ENCODE results near the gene PHOX2B. TPM values are rescaled to one million over a fixed set of nuclear protein-coding genes. Genes with fewer than 3 reads are reported as not detected.

PHOX2B gene
- total and polyA plus RNA-seq, 2 of the 4 experiments (the other 2 are of a cell fraction), result not detected

DNA sequence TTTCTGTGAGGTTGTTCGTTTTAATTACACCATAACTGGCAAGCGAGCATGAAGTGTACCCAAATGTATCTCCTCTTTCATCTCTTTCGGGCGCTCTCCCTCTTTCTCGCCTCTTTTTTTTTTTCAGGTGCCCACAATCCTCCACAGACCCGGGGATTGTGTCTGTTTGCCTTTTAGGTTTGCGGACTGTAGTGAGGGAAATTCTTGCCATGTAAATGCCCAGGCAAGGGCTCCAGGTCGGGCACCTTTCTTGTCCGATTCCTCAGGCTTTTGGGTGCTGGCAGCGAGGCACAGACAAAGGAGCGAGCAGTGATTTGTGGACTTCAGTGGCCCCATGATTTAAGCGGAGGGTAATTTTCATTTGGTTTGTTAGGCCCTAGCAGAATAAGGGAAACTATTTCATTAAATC, 1.1 kb upstream of the PHOX2B start:
- Histone ChIP-seq H3K79me1 (ENCODE audit: low read depth in 1 of 2, low read length in 2 of 2) (no peaks in the 10 kb centered on the region), H3K9ac (ENCODE audit: low read depth, low read length) (no peak overlapping the region), H3K27me3 (ENCODE audit: control insufficient read depth, insufficient read depth, low read length) (peaks cover 94% of the 10 kb centered on the region), H4K91ac (ENCODE audit: insufficient read depth, low read depth, low read length) (no peak overlapping the region), H3K4me2 (ENCODE audit: low read depth, low read length) (no peak overlapping the region), H3K23ac (ENCODE audit: low read depth, low read length) (no peak overlapping the region), H3K27ac (ENCODE audit: insufficient read depth, low read length) (no peak overlapping the region), H2AFZ (replicated peaks; ENCODE audit: low read length, poor library complexity) (no peak overlapping the region), H4K20me1 (ENCODE audit: insufficient read depth, low read length) (peaks cover 6% of the 10 kb centered on the region; the same call in 1 of the 2 replicates), H2BK15ac (ENCODE audit: low read depth, low read length) (no peak overlapping the region), H2AK5ac (ENCODE audit: low read depth, low read length) (no peak overlapping the region), H3K36me3 (ENCODE audit: control insufficient read depth, insufficient read depth, low read length) (no peaks in the 10 kb centered on the region), H2BK20ac (ENCODE audit: low read depth, low read length) (no peak overlapping the region), H3K4me3 (ENCODE audit: insufficient read depth, low read depth, low read length) (no peak overlapping the region), H3K9me3 (ENCODE audit: control insufficient read depth, insufficient read depth, low read length) (peaks cover 25% of the 10 kb centered on the region), H3K9me1 (ENCODE audit: insufficient read depth, low read length) (no peaks in the 10 kb centered on the region), H3K4me1 (ENCODE audit: control insufficient read depth, insufficient read depth, low read length) (no peaks in the 10 kb centered on the region; the same call in 1 of the 2 replicates), H2AK9ac (replicated peaks; ENCODE audit: low read depth, low read length, poor library complexity) (no peak overlapping the region), H2BK120ac (ENCODE audit: low read depth, low read length) (no peak overlapping the region), H3K14ac (replicated peaks; ENCODE audit: low read depth, low read length) (no peak overlapping the region), H3K18ac (ENCODE audit: low read depth, low read length) (no peak overlapping the region), H2BK5ac (ENCODE audit: low read depth, low read length, poor library complexity, severe bottlenecking) (no peak overlapping the region), H3K56ac (ENCODE audit: extremely low read depth, insufficient read depth, low read length) (no peak overlapping the region), H3K4ac (ENCODE audit: low read depth, low read length) (no peak overlapping the region), H4K8ac (ENCODE audit: low read depth in 2 of 2, low read length in 2 of 2) (no peak overlapping the region), H4K5ac (ENCODE audit: low read depth, low read length) (no peak overlapping the region)
- in situ Hi-C loops (cut with MboI; ENCODE audit: low sequenced_read_pairs), result no loop called here
- POLR2A ChIA-PET (ENCODE audit: unreplicated experiment), result no interaction called here
- TF ChIP-seq, protein P1, sequence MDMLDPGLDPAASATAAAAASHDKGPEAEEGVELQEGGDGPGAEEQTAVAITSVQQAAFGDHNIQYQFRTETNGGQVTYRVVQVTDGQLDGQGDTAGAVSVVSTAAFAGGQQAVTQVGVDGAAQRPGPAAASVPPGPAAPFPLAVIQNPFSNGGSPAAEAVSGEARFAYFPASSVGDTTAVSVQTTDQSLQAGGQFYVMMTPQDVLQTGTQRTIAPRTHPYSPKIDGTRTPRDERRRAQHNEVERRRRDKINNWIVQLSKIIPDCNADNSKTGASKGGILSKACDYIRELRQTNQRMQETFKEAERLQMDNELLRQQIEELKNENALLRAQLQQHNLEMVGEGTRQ (IDR thresholded peaks at IDR 0.05; ENCODE audit: low read depth, low read length), result no peak
- TF ChIP-seq MXI1 (IDR thresholded peaks at IDR 0.05; ENCODE audit: borderline replicate concordance, low read depth, low read length) (no peak), CEBPB (IDR thresholded peaks at IDR 0.05; ENCODE audit: low read depth, low read length) (no peak), FOS (IDR thresholded peaks at IDR 0.05; ENCODE audit: low read depth, low read length) (no peak), SMC3 (IDR thresholded peaks at IDR 0.05; ENCODE audit: low read depth, low read length) (no peak), RCOR1 (IDR thresholded peaks at IDR 0.05; ENCODE audit: insufficient replicate concordance, low read length) (no peak), NFE2L2 (IDR thresholded peaks at IDR 0.05; ENCODE audit: low read depth, low read length) (no peak), MAZ (IDR thresholded peaks at IDR 0.05; ENCODE audit: borderline replicate concordance, low read depth, low read length) (no peak), POLR2A (IDR thresholded peaks at IDR 0.05; ENCODE audit: low read depth, low read length) (no peak), CHD1 (IDR thresholded peaks at IDR 0.05; ENCODE audit: low read depth, low read length) (no peak), BHLHE40 (IDR thresholded peaks at IDR 0.05; ENCODE audit: low read depth, low read length) (no peak), MAFK (IDR thresholded peaks at IDR 0.05; ENCODE audit: low read depth, low read length) (no peak), RAD21 (IDR thresholded peaks at IDR 0.05; ENCODE audit: low read length) (no peak), RFX5 (IDR thresholded peaks at IDR 0.05; ENCODE audit: low read depth, low read length) (no peak)
- TF ChIP-seq, protein P2, sequence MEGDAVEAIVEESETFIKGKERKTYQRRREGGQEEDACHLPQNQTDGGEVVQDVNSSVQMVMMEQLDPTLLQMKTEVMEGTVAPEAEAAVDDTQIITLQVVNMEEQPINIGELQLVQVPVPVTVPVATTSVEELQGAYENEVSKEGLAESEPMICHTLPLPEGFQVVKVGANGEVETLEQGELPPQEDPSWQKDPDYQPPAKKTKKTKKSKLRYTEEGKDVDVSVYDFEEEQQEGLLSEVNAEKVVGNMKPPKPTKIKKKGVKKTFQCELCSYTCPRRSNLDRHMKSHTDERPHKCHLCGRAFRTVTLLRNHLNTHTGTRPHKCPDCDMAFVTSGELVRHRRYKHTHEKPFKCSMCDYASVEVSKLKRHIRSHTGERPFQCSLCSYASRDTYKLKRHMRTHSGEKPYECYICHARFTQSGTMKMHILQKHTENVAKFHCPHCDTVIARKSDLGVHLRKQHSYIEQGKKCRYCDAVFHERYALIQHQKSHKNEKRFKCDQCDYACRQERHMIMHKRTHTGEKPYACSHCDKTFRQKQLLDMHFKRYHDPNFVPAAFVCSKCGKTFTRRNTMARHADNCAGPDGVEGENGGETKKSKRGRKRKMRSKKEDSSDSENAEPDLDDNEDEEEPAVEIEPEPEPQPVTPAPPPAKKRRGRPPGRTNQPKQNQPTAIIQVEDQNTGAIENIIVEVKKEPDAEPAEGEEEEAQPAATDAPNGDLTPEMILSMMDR (conservative IDR thresholded peaks at IDR 0.05; ENCODE audit: low read depth, low read length), result no peak
- TF ChIP-seq, protein P3, sequence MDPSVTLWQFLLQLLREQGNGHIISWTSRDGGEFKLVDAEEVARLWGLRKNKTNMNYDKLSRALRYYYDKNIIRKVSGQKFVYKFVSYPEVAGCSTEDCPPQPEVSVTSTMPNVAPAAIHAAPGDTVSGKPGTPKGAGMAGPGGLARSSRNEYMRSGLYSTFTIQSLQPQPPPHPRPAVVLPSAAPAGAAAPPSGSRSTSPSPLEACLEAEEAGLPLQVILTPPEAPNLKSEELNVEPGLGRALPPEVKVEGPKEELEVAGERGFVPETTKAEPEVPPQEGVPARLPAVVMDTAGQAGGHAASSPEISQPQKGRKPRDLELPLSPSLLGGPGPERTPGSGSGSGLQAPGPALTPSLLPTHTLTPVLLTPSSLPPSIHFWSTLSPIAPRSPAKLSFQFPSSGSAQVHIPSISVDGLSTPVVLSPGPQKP (IDR thresholded peaks at IDR 0.05; ENCODE audit: borderline replicate concordance, low read depth, low read length), result no peak
- no peak for ATAC-seq (ENCODE audit: low read depth)
- CTCF ChIA-PET, result no interaction called here
- no peak for DNase-seq
- WGBS, 2 experiments (ENCODE audit: extremely low coverage in 2 of 2, insufficient read length in 1 of 2), result no CpG with 5 or more reads among the region's 12 CpGs
- intact Hi-C loops (cut with micrococcal nuclease), result no loop called here
- BruUV-seq (replicated peaks), result no TSS peak
- dilution Hi-C loops (cut with HindIII; ENCODE audit: low sequenced_read_pairs, unreplicated experiment), result no loop called here

All from IMR-90 (cell line).